NCI-H2107 treated with DMSO at 0.1 percent for 48 hours (cell line): ENCODE data around the gene RAPGEF4.
"Not testable (repeated sequence)": the region's sequence is repeated elsewhere in the genome, so short reads cannot be mapped to it uniquely, and the experiment has no call there.

Experiments
- DNase-seq: peaks from one replicate; lab custom pipeline; 2025; ENCODE audit not compliant: unreplicated experiment; lab: John Stamatoyannopoulos, UW

The RAPGEF4 gene

GRCh38 chr2:172725746-172726145, 9.9 kb upstream of the RAPGEF4 start:
- DNase-seq: no peak

GRCh38 chr2:172726172-172726735, 9.4 kb upstream of the RAPGEF4 start:
- no peak for DNase-seq

- DNase-seq: no peak
Measured at GRCh38 chr2:172730411-172730810, 5.2 kb upstream of the RAPGEF4 start.

GRCh38 chr2:172734711-172735581, 699 bp upstream of the RAPGEF4 start:
- no peak for DNase-seq

GRCh38 chr2:172736424-172737174, 954 bp downstream of the RAPGEF4 start:
- DNase-seq: peak; percentile 10

GRCh38 chr2:172739661-172740266, 4.1 kb downstream of the RAPGEF4 start:
- DNase-seq: no peak

GRCh38 chr2:172740856-172741255, 5.2 kb downstream of the RAPGEF4 start:
- no peak for DNase-seq

GRCh38 chr2:172742931-172743540, 7.4 kb downstream of the RAPGEF4 start:
- no peak for DNase-seq

- no peak for DNase-seq
Measured at GRCh38 chr2:172743898-172744297, 8.3 kb downstream of the RAPGEF4 start.

- DNase-seq: no peak
Measured at GRCh38 chr2:172745636-172746035, 10.0 kb downstream of the RAPGEF4 start.

GRCh38 chr2:172748543-172748942, 12.9 kb downstream of the RAPGEF4 start:
- DNase-seq: not testable (repeated sequence)

- DNase-seq: no peak
Measured at GRCh38 chr2:172749388-172749787, 13.7 kb downstream of the RAPGEF4 start.

GRCh38 chr2:172751564-172751963, 15.9 kb downstream of the RAPGEF4 start:
- DNase-seq: no peak

GRCh38 chr2:172753610-172754009, 18.0 kb downstream of the RAPGEF4 start:
- DNase-seq: no peak

GRCh38 chr2:172759441-172759840, 23.8 kb downstream of the RAPGEF4 start:
- no peak for DNase-seq

- DNase-seq: no peak
Measured at GRCh38 chr2:172761306-172761705, 25.7 kb downstream of the RAPGEF4 start.

- DNase-seq: no peak
Measured at GRCh38 chr2:172762574-172762973, 26.9 kb downstream of the RAPGEF4 start.

- no peak for DNase-seq
Measured at GRCh38 chr2:172763079-172763478, 27.4 kb downstream of the RAPGEF4 start.

GRCh38 chr2:172765662-172766061, 30.0 kb downstream of the RAPGEF4 start:
- DNase-seq: no peak

GRCh38 chr2:172768401-172768800, 32.8 kb downstream of the RAPGEF4 start:
- no peak for DNase-seq

- DNase-seq: no peak
Measured at GRCh38 chr2:172769879-172770278, 34.2 kb downstream of the RAPGEF4 start.
